MG63 (cell line): Measurements from ENCODE around the gene ARHGDIB. TPM values are rescaled to one million over a fixed set of nuclear protein-coding genes. Genes with fewer than 3 reads are reported as not detected.

Experiments
- DNase-seq: peaks from one replicate; pipeline ENCODE4 v3.0.0-alpha.2; 2020
- H3K27me3 ChIP-seq: fragments of 250-450 bp; sonication (Bioruptor Pico); 2 replicates; pipeline ENCODE4 v1.5.1; 2020; ENCODE audit warnings: mild to moderate bottlenecking, moderate library complexity
- H3K36me3 ChIP-seq: fragments of 250-450 bp; sonication (Bioruptor Pico); 2 replicates; pipeline ENCODE4 v1.5.1; 2020; ENCODE audit warnings: mild to moderate bottlenecking, moderate library complexity
- H3K4me3 ChIP-seq: fragments of 250-450 bp; sonication (Bioruptor Pico); 2 replicates; pipeline ENCODE4 v1.5.1; 2020; ENCODE audit warnings: mild to moderate bottlenecking, moderate library complexity
- H3K9me3 ChIP-seq: fragments of 250-450 bp; sonication (Bioruptor Pico); 2 replicates; pipeline ENCODE4 v1.5.1; 2020; ENCODE audit warnings: mild to moderate bottlenecking, moderate library complexity
- total RNA-seq: library from RNA; depleted of rRNA; stranded (reverse); fragments of >200 nt; shearing (Covaris generic); gene quantifications from 2 replicates; pipeline ENCODE4 v1.2.3, GENCODE V29; 2014; ENCODE audit warnings: low replicate concordance; rRNA removed

The ARHGDIB gene
- 4.3 and 9.8 TPM in 2 replicates for total RNA-seq

DNA sequence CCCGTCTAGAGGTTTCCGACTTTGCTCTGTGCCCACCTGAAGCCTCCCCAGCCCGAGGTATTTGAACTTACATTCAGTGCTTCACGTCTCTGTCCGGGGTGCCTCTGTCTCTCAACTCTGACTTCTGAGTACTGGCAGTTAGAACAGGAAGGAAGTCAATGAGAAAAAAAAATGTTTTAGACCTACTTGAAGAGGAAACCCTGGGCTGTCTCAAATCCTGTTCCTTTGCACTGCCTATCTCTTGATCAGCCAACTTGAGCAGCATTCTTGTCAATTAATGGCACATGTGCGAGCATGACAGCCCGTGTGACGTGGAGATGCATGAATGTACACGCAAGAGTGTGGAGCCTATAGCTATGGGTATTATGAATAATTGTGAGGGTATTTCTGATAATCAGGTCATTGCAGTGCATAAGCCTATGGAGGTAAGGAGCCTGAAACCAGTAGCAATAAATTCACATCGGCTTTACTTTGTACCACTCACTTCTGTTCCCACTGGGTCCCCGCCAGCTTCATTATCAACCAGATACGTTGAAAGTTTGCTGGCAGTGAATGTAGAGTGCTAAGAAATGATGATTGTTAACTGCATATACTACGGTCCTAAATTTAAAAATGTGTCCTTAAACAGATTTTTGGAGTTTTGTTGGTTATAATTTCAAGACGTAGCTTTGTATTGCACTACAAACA is at the start of gene ARHGDIB:
TSS of gene ARHGDIB (minus strand) at position 136 of the 687 bp plus-strand sequence. CDS start 10,889 bp downstream, outside the sequence.
- no peak for DNase-seq
- no peak within 1 kb of the TSS for H3K4me3 ChIP-seq
- no peaks in the 10 kb centered on the region for H3K36me3 ChIP-seq
- H3K27me3 ChIP-seq = no peaks in the 10 kb centered on the region
- H3K9me3 ChIP-seq = no peaks in the 10 kb centered on the region

DNA sequence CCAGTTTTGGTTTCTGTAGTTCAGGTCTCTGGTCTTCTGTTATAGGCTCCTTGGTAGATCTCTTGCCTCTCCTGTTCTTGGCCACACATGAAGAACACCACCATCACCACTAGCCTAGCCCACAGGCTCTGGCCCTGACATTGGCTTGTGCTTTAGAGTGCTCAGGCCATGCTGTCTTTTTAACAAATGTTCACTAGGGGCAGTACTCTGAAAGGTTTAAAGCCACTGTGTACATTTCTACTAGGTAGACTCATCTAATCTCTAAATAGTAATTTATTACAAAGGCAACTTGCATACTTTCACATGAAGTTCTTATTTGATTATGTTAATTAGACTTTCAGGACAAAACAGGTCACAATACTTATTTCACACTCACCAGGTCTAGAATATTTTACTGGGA is 49.8 kb upstream of the ARHGDIB start:
- Histone ChIP-seq H3K9me3 (no peaks in the 10 kb centered on the region), H3K27me3 (peaks cover 4% of the 10 kb centered on the region; the same call in 1 of the 2 replicates), H3K36me3 (no peaks in the 10 kb centered on the region), H3K4me3 (no peak overlapping the region)
- DNase-seq = no peak

DNA sequence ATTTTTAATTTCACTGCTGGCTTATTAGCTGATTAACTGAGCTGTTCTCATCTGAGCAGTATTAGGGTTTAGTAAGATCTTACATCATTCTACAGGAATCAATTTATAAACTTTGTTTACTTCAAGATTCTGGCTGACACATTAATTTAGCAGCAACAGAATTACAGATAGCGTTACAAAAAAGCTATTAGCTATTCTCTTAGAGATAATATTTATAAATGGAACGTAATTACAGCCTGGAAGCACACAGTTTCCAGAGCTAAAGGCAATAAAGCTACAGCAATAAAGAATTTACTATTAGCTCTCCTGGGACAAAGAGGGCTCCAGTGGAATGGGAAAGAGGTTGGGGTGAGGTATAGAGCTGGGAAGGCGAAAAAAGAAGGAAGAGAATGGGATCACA is 46.1 kb upstream of the ARHGDIB start:
- no peaks in the 10 kb centered on the region for H3K9me3 ChIP-seq
- peaks cover 11% of the 10 kb centered on the region; the same call in 1 of the 2 replicates for H3K27me3 ChIP-seq
- H3K4me3 ChIP-seq = no peak overlapping the region
- DNase-seq = no peak
- H3K36me3 ChIP-seq = no peaks in the 10 kb centered on the region

DNA sequence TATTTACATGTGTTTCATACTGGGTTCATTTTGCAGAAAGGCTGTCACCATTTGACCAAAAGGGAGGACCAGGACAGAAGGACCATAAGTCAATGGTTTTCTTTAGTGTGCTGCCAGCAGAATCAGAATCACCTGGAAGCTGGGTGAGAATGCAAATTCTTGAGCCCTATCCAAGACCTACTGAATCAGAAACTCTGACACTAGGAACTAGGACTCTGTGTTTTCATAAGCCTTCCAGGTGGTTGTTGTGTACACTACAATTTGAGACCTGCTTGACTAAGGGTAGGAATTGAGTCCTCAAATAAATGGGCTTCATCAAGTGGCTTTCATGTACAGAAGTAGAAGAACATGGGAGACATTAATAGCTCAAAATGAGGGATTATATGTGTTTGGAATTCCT is 43.7 kb upstream of the ARHGDIB start:
- H3K4me3 ChIP-seq = no peak overlapping the region
- no peak for DNase-seq
- peaks cover 13% of the 10 kb centered on the region; the same call in 1 of the 2 replicates for H3K27me3 ChIP-seq
- H3K9me3 ChIP-seq = no peaks in the 10 kb centered on the region
- H3K36me3 ChIP-seq = no peaks in the 10 kb centered on the region

DNA sequence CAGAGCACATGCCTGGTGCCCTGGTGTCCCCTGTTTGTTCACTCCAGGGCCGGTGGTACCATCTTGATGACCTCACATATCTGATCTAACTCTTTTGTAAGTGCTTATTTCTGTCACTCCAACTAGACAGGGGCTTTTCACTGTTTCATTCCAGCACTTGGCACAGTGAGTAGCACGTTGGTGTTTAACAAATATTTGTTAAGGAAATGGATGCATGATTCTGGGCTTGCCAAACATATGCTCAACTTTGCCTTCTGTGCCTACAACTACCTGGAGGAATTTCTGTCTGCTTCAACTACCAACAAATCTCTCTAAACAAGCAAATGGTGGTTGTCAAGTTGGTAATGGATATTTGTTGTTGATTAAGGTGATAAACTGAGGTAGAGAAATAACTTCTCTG is 43.0 kb upstream of the ARHGDIB start:
- Histone ChIP-seq H3K4me3 (no peak overlapping the region), H3K36me3 (no peaks in the 10 kb centered on the region), H3K27me3 (peaks cover 13% of the 10 kb centered on the region; the same call in 1 of the 2 replicates), H3K9me3 (no peaks in the 10 kb centered on the region)
- DNase-seq = no peak

DNA sequence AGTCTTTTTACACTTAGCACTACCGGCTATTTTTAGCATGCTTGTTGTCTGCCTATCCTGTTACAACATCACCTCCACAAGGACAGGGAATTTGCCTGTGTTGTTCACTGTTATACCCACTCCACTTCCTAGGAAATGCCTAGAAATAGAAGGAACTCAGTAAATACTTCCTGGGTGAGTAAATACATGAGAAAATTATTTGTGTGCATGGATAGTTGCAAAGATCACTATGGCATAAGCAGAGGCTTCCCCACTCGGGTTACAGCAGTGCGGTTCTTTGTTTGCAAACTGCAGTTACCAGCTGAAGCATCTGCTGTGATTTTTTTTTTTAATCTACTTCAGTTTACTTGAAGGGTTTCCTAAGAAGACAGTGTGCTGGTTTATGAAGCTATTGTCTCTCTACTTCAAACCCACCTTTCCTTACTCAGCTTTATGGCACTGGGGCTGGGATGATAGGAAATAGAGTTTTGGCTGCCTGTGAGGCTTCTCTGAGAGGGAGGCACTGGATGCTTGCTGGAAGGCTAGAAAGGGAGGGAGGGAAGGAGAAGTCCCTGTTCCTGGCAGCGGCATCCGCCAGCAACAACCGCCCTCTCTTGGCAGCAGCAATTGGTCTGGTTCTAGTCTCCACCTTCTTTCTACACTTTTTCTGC is 40.5 kb upstream of the ARHGDIB start:
- Histone ChIP-seq H3K27me3 (peaks cover 9% of the 10 kb centered on the region; the same call in 1 of the 2 replicates), H3K36me3 (no peaks in the 10 kb centered on the region), H3K9me3 (no peaks in the 10 kb centered on the region), H3K4me3 (no peak overlapping the region)
- DNase-seq = peak; percentile 72

- H3K36me3 ChIP-seq = no peaks in the 10 kb centered on the region
- peaks cover 9% of the 10 kb centered on the region; the same call in 1 of the 2 replicates for H3K27me3 ChIP-seq
- H3K4me3 ChIP-seq = no peak overlapping the region
- no peak for DNase-seq
- H3K9me3 ChIP-seq = no peaks in the 10 kb centered on the region
Observed at GRCh38 chr12:15000575-15000974, 39.2 kb upstream of the ARHGDIB start.

DNA sequence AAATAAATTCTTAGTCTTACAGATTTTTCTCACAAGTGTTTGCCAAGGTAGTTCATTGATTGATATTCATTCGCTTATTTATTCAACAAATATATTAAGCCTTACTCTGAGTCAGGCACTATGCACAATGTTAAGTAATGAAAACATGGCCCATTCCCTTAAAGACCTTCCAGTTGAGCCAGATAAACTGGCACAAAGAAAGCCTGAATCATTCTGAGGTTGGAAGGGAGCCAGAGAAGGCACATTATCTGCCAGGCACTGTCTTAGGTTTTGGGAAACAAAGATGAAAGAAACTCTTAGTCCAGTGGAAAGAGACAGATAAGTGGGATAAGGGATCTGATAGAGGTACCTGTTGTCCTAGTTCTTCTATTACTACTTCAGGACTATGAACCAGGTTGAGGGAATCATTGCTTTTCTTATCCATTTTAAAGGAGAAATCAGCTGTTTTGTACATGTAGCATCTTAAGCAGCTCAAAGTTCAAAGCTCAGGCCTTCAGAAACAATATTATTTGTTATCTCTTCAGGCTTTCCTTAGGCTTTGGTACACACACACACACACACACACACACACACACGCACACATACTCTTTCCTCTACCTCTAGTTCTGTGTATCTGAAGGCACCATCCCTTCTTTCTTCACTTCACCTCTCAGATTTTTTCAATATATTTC is 38.4 kb upstream of the ARHGDIB start:
- H3K9me3 ChIP-seq = no peaks in the 10 kb centered on the region
- H3K4me3 ChIP-seq = no peak overlapping the region
- H3K36me3 ChIP-seq = no peaks in the 10 kb centered on the region
- peak; percentile 62 for DNase-seq
- H3K27me3 ChIP-seq = peaks cover 7% of the 10 kb centered on the region; the same call in 1 of the 2 replicates

GRCh38 chr12:14999021-14999694 is 37.8 kb upstream of the ARHGDIB start:
- H3K36me3 ChIP-seq = no peaks in the 10 kb centered on the region
- no peak for DNase-seq

GRCh38 chr12:14997998-14998397 is 36.6 kb upstream of the ARHGDIB start:
- no peaks in the 10 kb centered on the region for H3K36me3 ChIP-seq
- no peak for DNase-seq
- no peaks in the 10 kb centered on the region for H3K9me3 ChIP-seq
- 0 out of 2 replicates have a peak, but pooled peaks cover 2% of the 10 kb centered on the region for H3K27me3 ChIP-seq
- no peak overlapping the region for H3K4me3 ChIP-seq

More at GRCh38 chr12:14999021-14999694, 37.8 kb upstream of the ARHGDIB start:
- H3K4me3 ChIP-seq = no peak overlapping the region
- H3K27me3 ChIP-seq = peaks cover 7% of the 10 kb centered on the region; the same call in 1 of the 2 replicates
- no peaks in the 10 kb centered on the region for H3K9me3 ChIP-seq

DNA sequence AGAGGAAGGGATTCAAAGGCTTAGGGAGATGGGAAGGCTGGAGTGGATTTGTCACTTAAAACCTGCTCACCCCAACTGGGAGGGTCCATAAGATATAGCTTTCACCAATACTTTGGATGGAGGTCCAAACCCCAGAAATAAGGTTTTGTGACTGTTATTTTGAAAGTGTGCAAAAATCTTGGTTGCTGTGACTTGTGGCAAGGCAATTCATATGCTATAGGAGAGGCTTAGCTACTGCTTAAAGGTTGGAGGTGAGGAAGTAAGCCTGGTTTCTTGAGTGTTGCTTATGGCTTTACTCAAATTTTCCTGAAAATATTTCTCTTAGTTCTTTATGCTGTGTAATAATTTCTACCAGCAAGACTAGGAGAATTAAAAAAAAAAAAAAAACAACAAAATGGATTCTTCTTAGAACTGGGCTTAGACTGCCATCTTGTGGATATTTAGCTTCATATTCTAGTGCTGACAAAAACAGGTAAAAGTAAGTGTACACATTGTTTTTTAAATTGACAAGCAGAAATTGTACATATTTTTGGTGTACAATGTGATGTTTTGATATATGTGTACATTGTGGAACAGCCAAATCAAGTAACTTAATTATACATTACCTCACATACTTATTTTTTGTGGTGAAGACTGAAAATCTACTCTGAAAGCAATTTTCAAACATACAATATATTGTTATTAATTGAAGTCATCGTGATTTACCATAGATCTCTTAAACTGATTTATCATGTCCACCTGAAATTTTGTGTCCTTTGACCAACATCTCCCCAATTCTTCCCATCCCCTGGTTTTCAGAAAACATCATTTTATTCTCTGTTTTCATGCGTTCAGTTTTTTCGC is 34.4 kb upstream of the ARHGDIB start:
- Histone ChIP-seq H3K36me3 (no peaks in the 10 kb centered on the region), H3K9me3 (0 out of 2 replicates have a peak, but pooled peaks cover 5% of the 10 kb centered on the region), H3K27me3 (no peaks in the 10 kb centered on the region), H3K4me3 (no peak overlapping the region)
- DNase-seq = no peak

GRCh38 chr12:14994610-14995009 is 33.2 kb upstream of the ARHGDIB start:
- H3K36me3 ChIP-seq = no peaks in the 10 kb centered on the region
- 0 out of 2 replicates have a peak, but pooled peaks cover 5% of the 10 kb centered on the region for H3K9me3 ChIP-seq
- H3K27me3 ChIP-seq = no peaks in the 10 kb centered on the region
- no peak for DNase-seq
- H3K4me3 ChIP-seq = no peak overlapping the region

GRCh38 chr12:14993537-14994266 is 32.3 kb upstream of the ARHGDIB start:
- peak; percentile 30 for DNase-seq
- Histone ChIP-seq H3K27me3 (no peaks in the 10 kb centered on the region), H3K36me3 (no peaks in the 10 kb centered on the region), H3K9me3 (0 out of 2 replicates have a peak, but pooled peaks cover 5% of the 10 kb centered on the region), H3K4me3 (no peak overlapping the region)

DNA sequence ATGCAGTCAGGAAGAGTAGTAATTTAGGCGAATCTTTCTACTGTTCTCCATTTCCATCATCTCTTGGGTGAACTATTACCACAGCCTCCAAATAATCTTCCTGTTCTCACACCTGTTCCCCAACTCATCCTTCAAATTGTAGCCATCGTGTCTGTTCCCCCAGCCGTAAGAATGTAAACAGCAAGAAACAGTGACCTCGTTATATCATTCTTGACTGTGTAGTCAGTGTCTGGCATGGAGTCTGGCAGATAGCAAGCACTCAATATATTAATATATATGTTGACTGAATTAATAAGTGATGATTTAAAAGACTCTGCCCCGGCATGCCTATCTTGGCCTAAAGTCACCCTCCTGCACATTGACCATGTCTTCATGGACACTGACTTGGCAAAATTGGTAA is 31.7 kb upstream of the ARHGDIB start:
- Histone ChIP-seq H3K27me3 (no peaks in the 10 kb centered on the region), H3K36me3 (no peaks in the 10 kb centered on the region), H3K4me3 (no peak overlapping the region), H3K9me3 (0 out of 2 replicates have a peak, but pooled peaks cover 5% of the 10 kb centered on the region)
- no peak for DNase-seq

GRCh38 chr12:14992673-14993072 is 31.3 kb upstream of the ARHGDIB start:
- no peak overlapping the region for H3K4me3 ChIP-seq

More at GRCh38 chr12:14992673-14993072, 31.3 kb upstream of the ARHGDIB start:
- Histone ChIP-seq H3K27me3 (no peaks in the 10 kb centered on the region), H3K9me3 (0 out of 2 replicates have a peak, but pooled peaks cover 5% of the 10 kb centered on the region), H3K36me3 (no peaks in the 10 kb centered on the region)
- DNase-seq = no peak
